Panc1 (cell line): ENCODE results near the gene C8A. TPM values are rescaled to one million over a fixed set of nuclear protein-coding genes. Genes with fewer than 3 reads are reported as not detected.

ENCODE experiments used
- ATAC-seq: fragments of 200-7000 bp; cut with Tn5 transposase; 2 replicates; pipeline ENCODE4 v1.9.1; 2020; ENCODE audit warnings: mild to moderate bottlenecking, moderate library complexity
- BruUV-seq: library from RNA; stranded (reverse); fragments of 400-500 nt; replicated peaks from 2 replicates; lab custom pipeline; 2021; lab: Mats Ljungman, UMichigan
- CTCF ChIA-PET: fragments of 300-600 bp; sonication (Branson Sonifier 250); formaldehyde crosslinking; loops from one replicate; lab custom pipeline; 2022; ENCODE audit warnings: antibody characterized with exemption; lab: Charles Lee
- POLR2A ChIA-PET: fragments of 300-600 bp; sonication (Branson Sonifier 250); formaldehyde crosslinking; loops from one replicate; lab custom pipeline; 2022; ENCODE audit warnings: antibody characterized with exemption; lab: Charles Lee
- DNase-seq: peaks from one replicate; pipeline ENCODE4 v3.0.0-alpha.2; 2010; ENCODE audit warnings: low read depth, low spot score
- H3K27ac ChIP-seq: 2 replicates; pipeline ENCODE4 v1.5.1; 2011; ENCODE audit warnings: mild to moderate bottlenecking, low read length, inconsistent platforms
- H3K27me3 ChIP-seq: fragments of 200-500 bp; sonication (Bioruptor generic); 2 replicates; pipeline ENCODE4 v1.6.0; 2014; ENCODE audit warnings: low read length, inconsistent platforms; ENCODE audit not compliant: control insufficient read depth, insufficient read depth
- H3K36me3 ChIP-seq: fragments of 200-500 bp; sonication (Bioruptor generic); 2 replicates; pipeline ENCODE4 v1.5.1; 2014; ENCODE audit warnings: inconsistent platforms, mild to moderate bottlenecking, low read length, moderate library complexity; ENCODE audit not compliant: control insufficient read depth, insufficient read depth
- H3K4me1 ChIP-seq: 2 replicates; pipeline ENCODE4 v1.5.1; 2011; ENCODE audit warnings: inconsistent platforms, mild to moderate bottlenecking, low read length, moderate library complexity; ENCODE audit not compliant: control insufficient read depth, insufficient read depth
- H3K4me3 ChIP-seq, 2 experiments: 2 replicates each; pipeline ENCODE4 v1.5.1; 2011 to 2012; ENCODE audit warnings: low read depth in 2 of 2, low read length in 2 of 2, mild to moderate bottlenecking in 2 of 2, inconsistent platforms in 1 of 2, moderate library complexity in 1 of 2
- H3K9me3 ChIP-seq: fragments of 200-500 bp; sonication (Bioruptor generic); 2 replicates; pipeline ENCODE4 v1.5.1; 2014; ENCODE audit warnings: low read depth, mild to moderate bottlenecking, inconsistent platforms, low read length, moderate library complexity; ENCODE audit not compliant: control insufficient read depth, insufficient read depth
- CTCF ChIP-seq: fragments of 450-650 bp; IDR thresholded peaks from 2 replicates; pipeline ENCODE4 v1.5.1; 2017; ENCODE audit warnings: mild to moderate bottlenecking
- POLR2AphosphoS5 ChIP-seq: IDR thresholded peaks from 2 replicates; pipeline ENCODE4 v1.6.1; 2012; ENCODE audit warnings: mild to moderate bottlenecking, low read depth, low read length, moderate library complexity
- REST ChIP-seq, 2 experiments: IDR thresholded peaks; 2 replicates each; pipeline ENCODE4 v1.6.1; 2011 to 2012; ENCODE audit warnings: low read depth in 2 of 2, control low read depth in 1 of 2, low read length in 1 of 2, mild to moderate bottlenecking in 1 of 2, moderate library complexity in 1 of 2; ENCODE audit not compliant: insufficient read depth in 1 of 2
- SIN3A ChIP-seq: IDR thresholded peaks from 2 replicates; pipeline ENCODE4 v1.6.1; 2012; ENCODE audit warnings: low read depth, mild to moderate bottlenecking, low read length, moderate library complexity, borderline replicate concordance; ENCODE audit not compliant: insufficient read depth
- TCF7L2 ChIP-seq: IDR thresholded peaks from 2 replicates; pipeline ENCODE4 v1.6.1; 2011; ENCODE audit warnings: mild to moderate bottlenecking, low read depth, low read length, inconsistent platforms
- in situ Hi-C: cut with HindIII; loops from 2 replicates; pipeline ENCODE4 v1.10.0; 2016; ENCODE audit warnings: low sequenced_read_pairs, low pct_unique_long_range_greater_than_20kb
- intact Hi-C: fragments of 100-400 bp; cut with micrococcal nuclease; formaldehyde crosslinking; loops from one replicate; pipeline ENCODE4 v1.10.0; 2022; ENCODE audit not compliant: unreplicated experiment
- total RNA-seq: library from RNA; stranded (reverse); gene quantifications from one replicate; pipeline ENCODE4 v1.2.1, GENCODE V29; 2021; ENCODE audit not compliant: unreplicated experiment

The C8A gene
- total RNA-seq, 1 experiment from 2014 or later, result not detected

GRCh38 chr1:56864430-56864829 lies 9.8 kb downstream of the C8A start:
- Histone ChIP-seq H3K9me3 (no peaks in the 10 kb centered on the region), H3K27ac (no peak overlapping the region), H3K4me3 (no peak overlapping the region), H3K36me3 (no peaks in the 10 kb centered on the region), H3K4me1 (no peaks in the 10 kb centered on the region), H3K27me3 (no peaks in the 10 kb centered on the region; the same call in 1 of the 2 replicates)
- ATAC-seq (no peak), DNase-seq (no peak)
- in situ Hi-C loops (no loop called here), intact Hi-C loops (no loop called here)
- no peak for TF ChIP-seq POLR2AphosphoS5
- no peak for TF ChIP-seq CTCF
- no peak for TF ChIP-seq REST (IDR thresholded peaks at IDR 0.05; ENCODE audit: insufficient read depth in 1 of 2, low read depth in 2 of 2, low read length in 1 of 2)
- TF ChIP-seq SIN3A, result no peak
- no peak for TF ChIP-seq TCF7L2
- POLR2A ChIA-PET, result no interaction called here
- CTCF ChIA-PET, result no interaction called here
- no TSS peak for BruUV-seq

- BruUV-seq, result no TSS peak
- H3K27ac ChIP-seq, result no peak overlapping the region
- no peak for ATAC-seq
Measured at GRCh38 chr1:56866656-56867055, 12.1 kb downstream of the C8A start.

More at GRCh38 chr1:56866656-56867055, 12.1 kb downstream of the C8A start:
- Histone ChIP-seq H3K4me1 (no peaks in the 10 kb centered on the region), H3K9me3 (no peaks in the 10 kb centered on the region), H3K4me3 (no peak overlapping the region), H3K27me3 (no peaks in the 10 kb centered on the region; the same call in 1 of the 2 replicates), H3K36me3 (no peaks in the 10 kb centered on the region)
- CTCF ChIA-PET, result no interaction called here
- POLR2A ChIA-PET, result no interaction called here
- in situ Hi-C loops, result no loop called here
- intact Hi-C loops, result no loop called here
- no peak for DNase-seq
- TF ChIP-seq TCF7L2 (no peak), CTCF (no peak), SIN3A (no peak), POLR2AphosphoS5 (no peak), REST (IDR thresholded peaks at IDR 0.05; ENCODE audit: insufficient read depth in 1 of 2, low read depth in 2 of 2, low read length in 1 of 2) (no peak)
